ENCODE data around the gene TRIM26. TPM values are rescaled to one million over a fixed set of nuclear protein-coding genes. Genes with fewer than 3 reads are reported as not detected.

Gene TRIM26
- total and polyA plus RNA-seq, 2 of the 8 experiments (the other 6 are each of a cell fraction or from before 2014, with no cell fraction given) = 21.5 to 32.3 TPM

GRCh38 chr6:30260036-30260504, 46.9 kb upstream of the TRIM26 start (continued):
- TF ChIP-seq YY1 (IDR thresholded peaks at IDR 0.05; ENCODE audit: low read depth, low read length) = no peak
- no peak for TF ChIP-seq BACH1 (IDR thresholded peaks at IDR 0.05; ENCODE audit: low read length)
- TF ChIP-seq CBX8 (IDR thresholded peaks at IDR 0.05; ENCODE audit: borderline replicate concordance, low read depth, low read length) = no peak
- no peak for TF ChIP-seq SAP30 (IDR thresholded peaks at IDR 0.05; ENCODE audit: insufficient read depth, insufficient replicate concordance, low read length)
- TF ChIP-seq BRCA1 (IDR thresholded peaks at IDR 0.05; ENCODE audit: low read depth, low read length) = no peak
- TF ChIP-seq TAF7 (optimal IDR thresholded peaks at IDR 0.05; ENCODE audit: borderline replicate concordance, low read depth, low read length) = no peak
- TF ChIP-seq HDAC2 (IDR thresholded peaks at IDR 0.05; ENCODE audit: borderline replicate concordance in 1 of 2, low read depth in 2 of 2, low read length in 2 of 2) = no peak
- no peak for TF ChIP-seq CHD2 (IDR thresholded peaks at IDR 0.05; ENCODE audit: low read length)
- peak; percentile 38; the same call in 1 of the 2 replicates for TF ChIP-seq PHF8 (conservative IDR thresholded peaks at IDR 0.05; ENCODE audit: low read depth, low read length)
- TF ChIP-seq EZH2 (IDR thresholded peaks at IDR 0.05; ENCODE audit: low read depth, low read length, severe bottlenecking) = peak; percentile 38
- peak; percentile 36; the same call in 1 of the 2 replicates for TF ChIP-seq RBBP5 (IDR thresholded peaks at IDR 0.05; ENCODE audit: borderline replicate concordance, low read depth, low read length)
- no peak for TF ChIP-seq CTBP2 (IDR thresholded peaks at IDR 0.05; ENCODE audit: borderline replicate concordance, insufficient read depth, insufficient read length, low read length)
